GM12878 (cell line): ENCODE data around the gene SGCB.

Experiments
- CEBPB ChIP-seq, 2 experiments: fragments of 150-350 bp in 1 of 2; IDR thresholded peaks; 2 replicates each; pipeline ENCODE4 v1.6.1; 2012 to 2014; ENCODE audit warnings: low read depth in 2 of 2, low read length in 2 of 2, borderline replicate concordance in 1 of 2, inconsistent platforms in 1 of 2
- EZH2 ChIP-seq: IDR thresholded peaks from 2 replicates; pipeline ENCODE4 v1.6.1; 2012; ENCODE audit warnings: low read depth, mild to moderate bottlenecking, control low read depth, inconsistent platforms, low read length, borderline replicate concordance; ENCODE audit not compliant: control insufficient read depth
- HDAC2 ChIP-seq: fragments of 200-600 bp; sonication (generic); IDR thresholded peaks from 2 replicates; pipeline ENCODE4 v1.6.1; 2017
- JUND ChIP-seq: IDR thresholded peaks from 2 replicates; pipeline ENCODE4 v1.6.1; 2012; ENCODE audit warnings: low read depth, mild to moderate bottlenecking, low read length, improper control_type of control experiment, moderate library complexity
- POLR2A ChIP-seq: IDR thresholded peaks from 2 replicates; pipeline ENCODE4 v1.6.1; 2011; ENCODE audit warnings: low read depth, mild to moderate bottlenecking, low read length
- POLR2AphosphoS5 ChIP-seq: IDR thresholded peaks from 2 replicates; pipeline ENCODE4 v1.6.1; 2011; ENCODE audit warnings: mild to moderate bottlenecking, low read length, inconsistent platforms
- RFX5 ChIP-seq: IDR thresholded peaks from 2 replicates; pipeline ENCODE4 v1.6.1; 2011; ENCODE audit warnings: low read depth, low read length, improper control_type of control experiment
- SMC3 ChIP-seq: IDR thresholded peaks from 2 replicates; pipeline ENCODE4 v1.6.1; 2011; ENCODE audit warnings: low read length, improper control_type of control experiment, borderline replicate concordance
- SP1 ChIP-seq: IDR thresholded peaks from one replicate; pipeline ENCODE4 v1.6.1; 2011; ENCODE audit warnings: low read depth, low read length
- TARDBP ChIP-seq: IDR thresholded peaks from 2 replicates; pipeline ENCODE4 v1.6.1; 2016; ENCODE audit warnings: borderline replicate concordance
- YY1 ChIP-seq: IDR thresholded peaks from 2 replicates; pipeline ENCODE4 v1.6.1; 2011; ENCODE audit warnings: low read depth, mild to moderate bottlenecking, low read length
- ZZZ3 ChIP-seq: IDR thresholded peaks from 2 replicates; pipeline ENCODE4 v1.6.1; 2011; ENCODE audit warnings: low read depth; ENCODE audit not compliant: control insufficient read depth, insufficient read length
- TF ChIP-seq, protein P1 (sequence below), 3 experiments: IDR thresholded peaks in 2 of 3; conservative IDR thresholded peaks in 1 of 3; 2 replicates each; pipeline ENCODE4 v1.5.1; 2011; ENCODE audit warnings: low read depth in 3 of 3, low read length in 3 of 3, mild to moderate bottlenecking in 3 of 3, control low read depth in 2 of 3, moderate library complexity in 2 of 3, inconsistent platforms in 1 of 3, mixed read lengths in 1 of 3; ENCODE audit not compliant: control insufficient read depth in 2 of 3, insufficient read depth in 1 of 3; ENCODE audit errors: extremely low read depth in 1 of 3

DNA sequence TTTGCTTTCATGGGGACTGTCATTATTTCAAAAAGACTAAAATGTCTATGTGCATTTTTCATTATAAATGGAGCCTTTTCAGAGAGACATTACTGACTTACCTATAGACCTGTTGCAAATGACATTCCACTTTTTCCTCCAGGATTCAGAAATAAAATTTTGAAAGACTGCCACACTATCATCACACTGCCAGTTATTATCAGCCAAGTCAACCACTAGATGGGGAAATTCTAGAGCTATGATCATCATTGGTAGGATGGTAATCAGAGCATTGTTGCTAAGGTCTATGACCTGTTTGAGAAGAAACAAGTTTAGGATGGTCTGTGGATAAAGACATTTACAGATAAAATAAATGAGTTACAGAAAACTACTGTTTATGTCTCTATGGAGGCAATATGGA lies 40.5 kb downstream of the SGCB start:
- TF ChIP-seq, protein P1, sequence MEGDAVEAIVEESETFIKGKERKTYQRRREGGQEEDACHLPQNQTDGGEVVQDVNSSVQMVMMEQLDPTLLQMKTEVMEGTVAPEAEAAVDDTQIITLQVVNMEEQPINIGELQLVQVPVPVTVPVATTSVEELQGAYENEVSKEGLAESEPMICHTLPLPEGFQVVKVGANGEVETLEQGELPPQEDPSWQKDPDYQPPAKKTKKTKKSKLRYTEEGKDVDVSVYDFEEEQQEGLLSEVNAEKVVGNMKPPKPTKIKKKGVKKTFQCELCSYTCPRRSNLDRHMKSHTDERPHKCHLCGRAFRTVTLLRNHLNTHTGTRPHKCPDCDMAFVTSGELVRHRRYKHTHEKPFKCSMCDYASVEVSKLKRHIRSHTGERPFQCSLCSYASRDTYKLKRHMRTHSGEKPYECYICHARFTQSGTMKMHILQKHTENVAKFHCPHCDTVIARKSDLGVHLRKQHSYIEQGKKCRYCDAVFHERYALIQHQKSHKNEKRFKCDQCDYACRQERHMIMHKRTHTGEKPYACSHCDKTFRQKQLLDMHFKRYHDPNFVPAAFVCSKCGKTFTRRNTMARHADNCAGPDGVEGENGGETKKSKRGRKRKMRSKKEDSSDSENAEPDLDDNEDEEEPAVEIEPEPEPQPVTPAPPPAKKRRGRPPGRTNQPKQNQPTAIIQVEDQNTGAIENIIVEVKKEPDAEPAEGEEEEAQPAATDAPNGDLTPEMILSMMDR (IDR thresholded peaks at IDR 0.05 in 2 of 3, conservative IDR thresholded peaks at IDR 0.05 in 1 of 3; ENCODE audit: control insufficient read depth in 2 of 3, extremely low read depth in 1 of 3, insufficient read depth in 1 of 3, low read depth in 3 of 3, low read length in 3 of 3) = no peak
- TF ChIP-seq SP1 = no peak
- TF ChIP-seq RFX5 = no peak
- no peak for TF ChIP-seq ZZZ3
- no peak for TF ChIP-seq POLR2A
- TF ChIP-seq CEBPB (IDR thresholded peaks at IDR 0.05; ENCODE audit: borderline replicate concordance in 1 of 2, low read depth in 2 of 2, low read length in 2 of 2) = no peak
- no peak for TF ChIP-seq POLR2AphosphoS5
- TF ChIP-seq HDAC2 = no peak
- TF ChIP-seq JUND = no peak
- no peak for TF ChIP-seq YY1
- TF ChIP-seq SMC3 = no peak
- no peak for TF ChIP-seq EZH2
- TF ChIP-seq TARDBP = no peak
